ENCODE data around the gene METTL22.

Gene METTL22

DNA sequence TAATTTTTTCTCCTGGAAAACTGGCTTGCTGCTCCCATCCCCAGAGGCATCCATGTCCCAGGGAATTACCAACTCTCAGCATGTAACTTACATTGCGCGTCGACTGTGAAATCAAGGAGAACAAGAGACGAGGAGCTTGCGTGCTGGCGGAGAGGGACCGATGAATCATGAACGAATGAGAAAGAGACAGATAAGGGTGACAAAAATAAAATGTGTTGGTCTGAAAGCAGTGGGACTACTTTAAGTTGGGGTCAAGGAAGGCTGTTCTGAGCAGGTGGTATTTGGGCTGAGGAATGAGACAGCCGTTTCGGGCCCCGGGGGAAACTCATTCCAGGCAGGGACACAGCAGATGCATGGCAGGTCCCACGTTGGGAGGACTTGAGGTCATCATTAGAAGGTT, 75.4 kb downstream of the METTL22 start:
- no peak for DNase-seq (ENCODE audit: low read depth)

- DNase-seq (ENCODE audit: low read depth): no peak
These were observed 76.5 kb downstream of the METTL22 start for GRCh38 chr16:8697965-8698364.

Data from stimulated activated CD8-positive, alpha-beta memory T cell treated with anti-CD3 and anti-CD28 coated beads, Interleukin-4, amount 100 ng/mL, for 24 hours (primary cell).